H9 (cell line): Measurements from ENCODE around the gene OOEP. TPM values are rescaled to one million over a fixed set of nuclear protein-coding genes. Genes with fewer than 3 reads are reported as not detected.

Experiments
- DNase-seq: peaks from one replicate; pipeline ENCODE4 v3.0.0-alpha.2; 2017
- H2AFZ ChIP-seq: one replicate; pipeline ENCODE4 v1.6.1; 2013; ENCODE audit warnings: mild to moderate bottlenecking, low read length, control low read depth, moderate library complexity
- H2AK5ac ChIP-seq: 2 replicates; pipeline ENCODE4 v1.6.1; 2013; ENCODE audit warnings: low read length, control low read depth, mixed read lengths; ENCODE audit not compliant: insufficient read length
- H2BK120ac ChIP-seq: one replicate; pipeline ENCODE4 v1.6.1; 2013; ENCODE audit warnings: low read depth, mild to moderate bottlenecking, low read length, control low read depth, inconsistent platforms; ENCODE audit not compliant: poor library complexity, severe bottlenecking
- H2BK12ac ChIP-seq: 2 replicates; pipeline ENCODE4 v1.6.1; 2013; ENCODE audit warnings: low read length, control low read depth, mixed read lengths, low read depth; ENCODE audit not compliant: insufficient read length
- H2BK15ac ChIP-seq: 2 replicates; pipeline ENCODE4 v1.6.1; 2013; ENCODE audit warnings: low read depth, low read length, control low read depth
- H2BK20ac ChIP-seq: one replicate; pipeline ENCODE4 v1.6.1; 2013; ENCODE audit warnings: low read depth, mild to moderate bottlenecking, low read length, control low read depth, inconsistent platforms; ENCODE audit not compliant: poor library complexity, severe bottlenecking
- H2BK5ac ChIP-seq: 2 replicates; pipeline ENCODE4 v1.6.1; 2013; ENCODE audit warnings: low read length, control low read depth, mixed read lengths; ENCODE audit not compliant: insufficient read length
- H3K14ac ChIP-seq: 2 replicates; pipeline ENCODE4 v1.6.1; 2013; ENCODE audit warnings: low read length, control low read depth; ENCODE audit not compliant: insufficient read depth
- H3K18ac ChIP-seq: 2 replicates; pipeline ENCODE4 v1.6.1; 2013; ENCODE audit warnings: low read depth, mild to moderate bottlenecking, mixed read lengths, low read length, control low read depth; ENCODE audit not compliant: insufficient read length
- H3K23ac ChIP-seq: 2 replicates; pipeline ENCODE4 v1.6.1; 2013; ENCODE audit warnings: low read length, control low read depth, mixed read lengths, low read depth; ENCODE audit not compliant: insufficient read length
- H3K23me2 ChIP-seq: 2 replicates; pipeline ENCODE4 v1.6.1; 2013; ENCODE audit warnings: low read depth, mild to moderate bottlenecking, mixed read lengths, low read length, control low read depth; ENCODE audit not compliant: insufficient read length, poor library complexity, severe bottlenecking
- H3K27ac ChIP-seq: 2 replicates; pipeline ENCODE4 v1.5.1; 2013; ENCODE audit warnings: low read length, control low read depth, mixed read lengths, low read depth; ENCODE audit not compliant: insufficient read length
- H3K27me3 ChIP-seq: 2 replicates; pipeline ENCODE4 v1.6.1; 2013; ENCODE audit warnings: low read length, control low read depth, inconsistent platforms; ENCODE audit not compliant: insufficient read depth
- H3K4ac ChIP-seq: 2 replicates; pipeline ENCODE4 v1.6.1; 2013; ENCODE audit warnings: low read depth, mild to moderate bottlenecking, control low read depth, inconsistent platforms, low read length, moderate library complexity
- H3K4me1 ChIP-seq: 2 replicates; pipeline ENCODE4 v1.6.1; 2013; ENCODE audit warnings: low read length, control low read depth, inconsistent platforms; ENCODE audit not compliant: insufficient read depth
- H3K4me2 ChIP-seq: 2 replicates; pipeline ENCODE4 v1.6.1; 2013; ENCODE audit warnings: low read length, control low read depth, mixed read lengths; ENCODE audit not compliant: insufficient read length, insufficient read depth
- H3K56ac ChIP-seq: 2 replicates; pipeline ENCODE4 v1.6.1; 2013; ENCODE audit warnings: low read depth, mild to moderate bottlenecking, mixed read lengths, low read length, control low read depth; ENCODE audit not compliant: insufficient read length
- H3K79me1 ChIP-seq: 2 replicates; pipeline ENCODE4 v1.6.1; 2013; ENCODE audit warnings: low read depth, mild to moderate bottlenecking, moderate library complexity, low read length, control low read depth, inconsistent platforms; ENCODE audit not compliant: insufficient read depth, poor library complexity, severe bottlenecking
- H3K79me2 ChIP-seq: 2 replicates; pipeline ENCODE4 v1.6.1; 2013; ENCODE audit warnings: low read length, control low read depth, inconsistent platforms; ENCODE audit not compliant: insufficient read depth
- H3K9ac ChIP-seq: 2 replicates; pipeline ENCODE4 v1.6.1; 2013; ENCODE audit warnings: low read length, control low read depth, mixed read lengths; ENCODE audit not compliant: insufficient read length; ENCODE audit errors: extremely low read depth
- H3K9me3 ChIP-seq: one replicate; pipeline ENCODE4 v1.6.1; 2013; ENCODE audit warnings: low read depth, low read length, inconsistent platforms; ENCODE audit not compliant: control insufficient read depth
- H3T11ph ChIP-seq: one replicate; pipeline ENCODE4 v1.6.1; 2013; ENCODE audit warnings: mild to moderate bottlenecking, low read length, control low read depth, inconsistent platforms
- H4K20me1 ChIP-seq: one replicate; pipeline ENCODE4 v1.6.1; 2013; ENCODE audit not compliant: control insufficient read depth, insufficient read length, insufficient read depth
- H4K5ac ChIP-seq: 2 replicates; pipeline ENCODE4 v1.6.1; 2013; ENCODE audit warnings: low read depth, mild to moderate bottlenecking, mixed read lengths, low read length, control low read depth; ENCODE audit not compliant: insufficient read length
- H4K8ac ChIP-seq: replicated peaks from 2 replicates; pipeline ENCODE4 v1.6.1; 2013; ENCODE audit warnings: low read length, control low read depth, mixed read lengths, low read depth; ENCODE audit not compliant: insufficient read length
- H4K91ac ChIP-seq: 2 replicates; pipeline ENCODE4 v1.6.1; 2013; ENCODE audit warnings: low read depth, mild to moderate bottlenecking, moderate library complexity, mixed read lengths, low read length, control low read depth; ENCODE audit not compliant: insufficient read length
- H3K27ac Mint-ChIP-seq, 3 experiments: 2 replicates in 2 of 3; 3 replicates in 1 of 3; pipeline ENCODE4 v1.8.0; 2020 to 2021; ENCODE audit warnings: mixed read lengths in 3 of 3, mild to moderate bottlenecking in 1 of 3, moderate library complexity in 1 of 3
- H3K27me3 Mint-ChIP-seq: 2 replicates; pipeline ENCODE4 v1.8.0; 2021; ENCODE audit warnings: low read depth, mild to moderate bottlenecking, moderate library complexity, mixed read lengths
- H3K36me3 Mint-ChIP-seq, 3 experiments: 2 replicates in 2 of 3; 3 replicates in 1 of 3; pipeline ENCODE4 v1.8.0; 2020 to 2021; ENCODE audit warnings: low read depth in 3 of 3, mixed read lengths in 3 of 3; ENCODE audit not compliant: insufficient read depth in 1 of 3
- H3K4me1 Mint-ChIP-seq, 2 experiments: 2 replicates each; pipeline ENCODE4 v1.8.0; 2020; ENCODE audit warnings: mixed read lengths in 2 of 2
- H3K4me3 Mint-ChIP-seq, 2 experiments: 2 replicates in 1 of 2; 3 replicates in 1 of 2; pipeline ENCODE4 v1.8.0; 2020 to 2021; ENCODE audit warnings: mild to moderate bottlenecking in 2 of 2, mixed read lengths in 2 of 2, moderate library complexity in 1 of 2
- H3K9me3 Mint-ChIP-seq, 2 experiments: 2 replicates in 1 of 2; 3 replicates in 1 of 2; pipeline ENCODE4 v1.8.0; 2020; ENCODE audit warnings: mild to moderate bottlenecking in 2 of 2, mixed read lengths in 2 of 2, moderate library complexity in 1 of 2
- WGBS: extraction: QIAGEN DNeasy Blood & Tissue Kit; methylation state at CpG from one replicate; pipeline ENCODE4 v1.1.7; 2013; ENCODE audit warnings: missing lambda C conversion rate, low lambda C conversion rate, mixed read lengths; ENCODE audit not compliant: insufficient read length; ENCODE audit errors: extremely low coverage; 5-methylcytosine and 5-hydroxymethylcytosine counted together
- total RNA-seq: library from RNA; stranded (reverse); gene quantifications from 2 replicates; pipeline ENCODE4 v1.2.1, GENCODE V29; 2021
- TF ChIP-seq, protein P1 (sequence below): fragments of 200-600 bp; sonication (generic); conservative IDR thresholded peaks from 3 replicates; pipeline ENCODE4 v1.8.0; 2021; ENCODE audit warnings: antibody characterized with exemption, mild to moderate bottlenecking

Gene OOEP
- total RNA-seq, 1 experiment from 2014 or later: not detected

DNA sequence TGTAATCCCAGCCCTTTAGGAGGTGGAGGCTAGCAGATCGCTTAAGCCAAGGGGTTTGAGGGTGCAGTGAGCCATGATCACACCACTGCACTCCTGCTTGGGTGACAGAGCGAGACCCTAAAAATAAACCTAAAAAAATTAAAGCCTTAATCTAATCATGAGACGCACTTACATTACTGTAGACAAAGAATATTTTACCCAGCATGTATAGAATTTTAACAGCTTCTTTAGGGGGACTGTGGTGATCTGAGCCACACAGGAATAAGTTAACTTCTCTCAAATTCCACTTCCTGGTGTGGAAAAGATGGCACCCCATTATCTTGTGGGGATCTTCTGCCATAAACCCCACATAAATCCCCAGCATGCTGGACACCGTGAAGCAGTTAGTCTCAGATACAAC lies 2.3 kb upstream of the OOEP start:
- Histone ChIP-seq H2BK120ac (no peak overlapping the region), H3K18ac (no peak overlapping the region), H2BK20ac (no peak overlapping the region), H3K14ac (no peak overlapping the region), H2BK5ac (no peak overlapping the region), H3K23me2 (no peaks in the 10 kb centered on the region), H3T11ph (no peak overlapping the region), H4K91ac (no peak overlapping the region), H3K4ac (no peak overlapping the region), H2AFZ (no peak overlapping the region), H3K27me3 (no peaks in the 10 kb centered on the region), H3K79me1 (no peaks in the 10 kb centered on the region), H3K56ac (no peak overlapping the region), H3K79me2 (no peaks in the 10 kb centered on the region), H4K5ac (no peak overlapping the region), H3K4me1 (peaks cover 2% of the 10 kb centered on the region; the same call in 1 of the 2 replicates), H4K20me1 (no peaks in the 10 kb centered on the region), H3K9me3 (no peaks in the 10 kb centered on the region), H3K4me2 (no peak overlapping the region), H3K9ac (no peak overlapping the region), H3K23ac (no peak overlapping the region), H4K8ac (no peak overlapping the region), H2BK12ac (no peak overlapping the region), H3K27ac (no peak overlapping the region), H2AK5ac (no peak overlapping the region), H2BK15ac (no peak overlapping the region)
- WGBS: no CpG with 5 or more reads among the region's 4 CpGs
- Mint-ChIP-seq H3K9me3 (peaks cover 0 to 14% of the 10 kb centered on the region in 2 experiments; a peak in 3 of 5 replicates), H3K4me3 (no peak overlapping the region), H3K27me3 (peaks cover 2% of the 10 kb centered on the region; the same call in 1 of the 2 replicates), H3K4me1 (peaks cover 10 to 13% of the 10 kb centered on the region in 2 experiments), H3K27ac (no peak overlapping the region), H3K36me3 (peaks cover 0 to 2% (median 0%) of the 10 kb centered on the region in 3 experiments; a peak in 2 of 7 replicates)
- TF ChIP-seq, protein P1, sequence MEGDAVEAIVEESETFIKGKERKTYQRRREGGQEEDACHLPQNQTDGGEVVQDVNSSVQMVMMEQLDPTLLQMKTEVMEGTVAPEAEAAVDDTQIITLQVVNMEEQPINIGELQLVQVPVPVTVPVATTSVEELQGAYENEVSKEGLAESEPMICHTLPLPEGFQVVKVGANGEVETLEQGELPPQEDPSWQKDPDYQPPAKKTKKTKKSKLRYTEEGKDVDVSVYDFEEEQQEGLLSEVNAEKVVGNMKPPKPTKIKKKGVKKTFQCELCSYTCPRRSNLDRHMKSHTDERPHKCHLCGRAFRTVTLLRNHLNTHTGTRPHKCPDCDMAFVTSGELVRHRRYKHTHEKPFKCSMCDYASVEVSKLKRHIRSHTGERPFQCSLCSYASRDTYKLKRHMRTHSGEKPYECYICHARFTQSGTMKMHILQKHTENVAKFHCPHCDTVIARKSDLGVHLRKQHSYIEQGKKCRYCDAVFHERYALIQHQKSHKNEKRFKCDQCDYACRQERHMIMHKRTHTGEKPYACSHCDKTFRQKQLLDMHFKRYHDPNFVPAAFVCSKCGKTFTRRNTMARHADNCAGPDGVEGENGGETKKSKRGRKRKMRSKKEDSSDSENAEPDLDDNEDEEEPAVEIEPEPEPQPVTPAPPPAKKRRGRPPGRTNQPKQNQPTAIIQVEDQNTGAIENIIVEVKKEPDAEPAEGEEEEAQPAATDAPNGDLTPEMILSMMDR: no peak
- no peak for DNase-seq
